ENCODE data around the gene SYTL5.

DNA sequence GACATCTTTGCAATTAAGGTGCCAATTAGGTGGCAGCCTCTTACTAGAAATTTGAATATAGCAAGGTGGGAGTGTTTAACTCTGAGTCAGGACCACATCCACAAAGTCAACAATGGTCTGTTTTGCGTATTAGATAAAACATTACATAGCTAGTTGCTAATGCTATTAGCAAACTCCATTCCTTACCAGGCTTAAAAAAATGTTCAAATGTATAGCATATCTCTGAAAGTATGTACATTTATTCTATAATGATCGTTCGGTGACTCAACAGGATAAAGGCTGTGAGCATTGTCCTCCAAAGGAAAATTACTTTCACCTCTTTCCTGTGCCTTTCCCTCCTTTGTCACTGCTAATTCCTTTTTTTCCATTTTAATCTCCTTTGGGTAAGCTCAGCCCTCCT is 74.5 kb downstream of the SYTL5 start:
- TF ChIP-seq, protein P1, sequence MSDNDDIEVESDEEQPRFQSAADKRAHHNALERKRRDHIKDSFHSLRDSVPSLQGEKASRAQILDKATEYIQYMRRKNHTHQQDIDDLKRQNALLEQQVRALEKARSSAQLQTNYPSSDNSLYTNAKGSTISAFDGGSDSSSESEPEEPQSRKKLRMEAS (IDR thresholded peaks at IDR 0.05), result no peak
- TF ChIP-seq, protein P2, sequence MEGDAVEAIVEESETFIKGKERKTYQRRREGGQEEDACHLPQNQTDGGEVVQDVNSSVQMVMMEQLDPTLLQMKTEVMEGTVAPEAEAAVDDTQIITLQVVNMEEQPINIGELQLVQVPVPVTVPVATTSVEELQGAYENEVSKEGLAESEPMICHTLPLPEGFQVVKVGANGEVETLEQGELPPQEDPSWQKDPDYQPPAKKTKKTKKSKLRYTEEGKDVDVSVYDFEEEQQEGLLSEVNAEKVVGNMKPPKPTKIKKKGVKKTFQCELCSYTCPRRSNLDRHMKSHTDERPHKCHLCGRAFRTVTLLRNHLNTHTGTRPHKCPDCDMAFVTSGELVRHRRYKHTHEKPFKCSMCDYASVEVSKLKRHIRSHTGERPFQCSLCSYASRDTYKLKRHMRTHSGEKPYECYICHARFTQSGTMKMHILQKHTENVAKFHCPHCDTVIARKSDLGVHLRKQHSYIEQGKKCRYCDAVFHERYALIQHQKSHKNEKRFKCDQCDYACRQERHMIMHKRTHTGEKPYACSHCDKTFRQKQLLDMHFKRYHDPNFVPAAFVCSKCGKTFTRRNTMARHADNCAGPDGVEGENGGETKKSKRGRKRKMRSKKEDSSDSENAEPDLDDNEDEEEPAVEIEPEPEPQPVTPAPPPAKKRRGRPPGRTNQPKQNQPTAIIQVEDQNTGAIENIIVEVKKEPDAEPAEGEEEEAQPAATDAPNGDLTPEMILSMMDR (IDR thresholded peaks at IDR 0.05; ENCODE audit: low read depth, low read length, missing input control), result no peak
- TF ChIP-seq, protein P3, sequence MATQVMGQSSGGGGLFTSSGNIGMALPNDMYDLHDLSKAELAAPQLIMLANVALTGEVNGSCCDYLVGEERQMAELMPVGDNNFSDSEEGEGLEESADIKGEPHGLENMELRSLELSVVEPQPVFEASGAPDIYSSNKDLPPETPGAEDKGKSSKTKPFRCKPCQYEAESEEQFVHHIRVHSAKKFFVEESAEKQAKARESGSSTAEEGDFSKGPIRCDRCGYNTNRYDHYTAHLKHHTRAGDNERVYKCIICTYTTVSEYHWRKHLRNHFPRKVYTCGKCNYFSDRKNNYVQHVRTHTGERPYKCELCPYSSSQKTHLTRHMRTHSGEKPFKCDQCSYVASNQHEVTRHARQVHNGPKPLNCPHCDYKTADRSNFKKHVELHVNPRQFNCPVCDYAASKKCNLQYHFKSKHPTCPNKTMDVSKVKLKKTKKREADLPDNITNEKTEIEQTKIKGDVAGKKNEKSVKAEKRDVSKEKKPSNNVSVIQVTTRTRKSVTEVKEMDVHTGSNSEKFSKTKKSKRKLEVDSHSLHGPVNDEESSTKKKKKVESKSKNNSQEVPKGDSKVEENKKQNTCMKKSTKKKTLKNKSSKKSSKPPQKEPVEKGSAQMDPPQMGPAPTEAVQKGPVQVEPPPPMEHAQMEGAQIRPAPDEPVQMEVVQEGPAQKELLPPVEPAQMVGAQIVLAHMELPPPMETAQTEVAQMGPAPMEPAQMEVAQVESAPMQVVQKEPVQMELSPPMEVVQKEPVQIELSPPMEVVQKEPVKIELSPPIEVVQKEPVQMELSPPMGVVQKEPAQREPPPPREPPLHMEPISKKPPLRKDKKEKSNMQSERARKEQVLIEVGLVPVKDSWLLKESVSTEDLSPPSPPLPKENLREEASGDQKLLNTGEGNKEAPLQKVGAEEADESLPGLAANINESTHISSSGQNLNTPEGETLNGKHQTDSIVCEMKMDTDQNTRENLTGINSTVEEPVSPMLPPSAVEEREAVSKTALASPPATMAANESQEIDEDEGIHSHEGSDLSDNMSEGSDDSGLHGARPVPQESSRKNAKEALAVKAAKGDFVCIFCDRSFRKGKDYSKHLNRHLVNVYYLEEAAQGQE (IDR thresholded peaks at IDR 0.05), result no peak

Data from liver (tissue), 2 donors.